ENCODE data around the gene HELZ2.
"Not testable (repeated sequence)": the region's sequence is repeated elsewhere in the genome, so short reads cannot be mapped to it uniquely, and the experiment has no call there.

HELZ2 gene

GRCh38 chr20:63578224-63579016, 4.4 kb upstream of the HELZ2 start:
- no peak for DNase-seq

DNA sequence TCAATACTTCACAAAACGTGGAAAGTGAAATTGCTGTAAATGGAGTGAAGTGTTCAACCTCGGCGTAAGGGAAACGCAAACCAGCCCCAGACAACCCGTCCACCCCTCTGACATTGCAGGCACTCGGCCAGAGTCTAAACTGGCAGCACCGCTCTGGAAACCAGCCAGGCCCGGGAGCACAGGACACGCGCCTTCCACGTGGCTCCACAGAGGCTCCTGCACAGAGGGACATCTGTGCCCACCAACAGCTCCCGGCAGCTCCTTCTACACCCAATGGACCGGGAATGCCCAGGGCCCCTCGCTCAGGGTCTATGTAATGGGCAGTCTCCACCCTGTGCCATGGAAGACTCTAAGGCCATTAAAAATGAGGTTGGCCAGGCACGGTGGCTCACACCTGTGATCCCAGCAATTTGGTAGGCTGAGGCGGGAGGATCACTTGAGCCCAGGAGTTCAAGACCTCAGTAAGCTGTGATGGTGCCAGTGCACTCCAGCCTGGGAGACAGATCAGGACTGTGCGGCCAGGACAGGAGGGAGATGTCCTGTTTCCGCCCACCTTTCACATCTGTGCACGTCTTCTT, 3.4 kb upstream of the HELZ2 start:
- no peak for DNase-seq

DNA sequence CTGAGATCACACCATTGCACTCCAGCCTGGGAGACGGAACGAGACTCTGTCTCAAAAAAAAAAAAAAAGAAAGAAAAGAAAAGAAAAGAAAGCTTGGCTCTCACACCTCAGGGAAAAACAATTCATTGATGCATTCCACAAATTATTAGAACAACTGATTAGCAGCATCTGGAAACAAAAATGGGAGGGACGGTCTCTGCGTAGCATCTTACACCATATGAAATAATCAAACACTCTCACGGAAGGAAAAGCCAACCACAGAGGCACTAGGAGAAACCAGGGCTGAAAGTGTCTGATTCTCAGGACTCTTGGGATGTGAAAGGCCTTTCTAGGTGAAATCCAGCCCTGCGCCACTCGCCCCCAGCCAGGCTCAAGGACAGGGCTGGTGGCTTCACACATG, 2.3 kb upstream of the HELZ2 start:
- no peak for DNase-seq

DNA sequence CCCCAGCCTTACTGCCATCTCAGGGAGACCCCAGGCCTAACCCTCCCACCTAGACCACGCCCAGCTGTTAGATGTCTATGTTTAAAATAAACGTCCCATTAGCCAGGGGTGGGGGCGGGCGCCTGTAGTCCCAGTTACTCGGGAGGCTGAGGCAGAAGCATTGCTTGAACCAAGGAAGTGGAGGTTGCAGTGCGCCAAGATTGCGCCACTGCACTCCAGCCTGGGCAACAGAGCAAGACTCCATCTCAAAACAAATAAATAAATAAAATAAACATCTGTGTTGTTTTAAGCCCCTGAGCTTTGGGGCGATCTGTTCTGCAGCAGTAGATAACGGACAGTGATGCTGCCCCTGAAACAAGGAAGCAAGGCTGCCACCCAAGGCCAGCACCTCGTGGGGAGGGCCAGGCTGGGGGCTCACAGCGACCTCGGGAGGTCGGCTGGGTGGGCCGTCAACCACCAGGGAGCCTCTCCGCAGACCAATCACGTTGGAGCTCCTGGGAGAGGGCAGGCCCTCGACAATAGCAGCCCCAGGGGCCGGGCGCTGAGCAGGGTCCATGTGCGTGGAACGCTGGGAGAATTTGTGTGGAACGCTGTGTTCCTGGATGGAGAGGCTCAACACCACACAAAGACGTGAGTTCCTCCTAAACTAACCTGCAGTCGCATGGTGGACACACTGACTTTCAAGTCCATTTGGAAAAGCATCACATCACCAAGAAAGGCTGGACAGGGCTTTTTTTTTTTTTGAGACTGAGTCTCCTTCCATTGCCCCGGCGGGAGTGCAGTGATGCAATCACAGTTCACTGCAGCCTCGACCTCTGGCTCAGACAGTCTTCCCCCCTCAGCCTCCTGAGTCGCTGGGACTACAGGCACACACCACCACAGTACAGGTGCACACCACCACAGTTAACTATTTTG, 1.0 kb upstream of the HELZ2 start:
- no peak for DNase-seq

DNA sequence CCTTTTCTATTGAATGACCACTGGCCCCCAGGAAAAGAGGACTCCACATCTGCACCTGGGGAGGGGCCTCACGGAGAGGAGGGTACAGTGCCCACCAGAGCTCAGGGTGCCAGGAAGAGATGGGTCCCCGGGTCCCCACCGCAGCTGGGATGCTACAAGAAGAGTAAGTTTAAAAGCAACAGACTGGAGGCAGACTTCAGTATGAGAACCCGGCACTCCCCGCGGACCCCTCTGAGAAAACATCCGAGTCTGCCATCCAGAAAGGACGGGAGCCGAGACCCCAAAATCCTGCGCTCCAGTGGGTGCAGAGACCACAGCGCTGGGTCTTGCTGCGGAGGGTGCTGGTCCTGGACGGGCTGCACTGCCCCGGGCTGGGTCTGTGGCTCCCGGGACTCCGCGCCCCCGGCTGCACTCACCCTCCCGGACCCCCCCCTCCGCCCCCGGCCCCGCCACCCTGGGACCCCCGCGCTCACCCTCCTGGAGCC, 350 bp downstream of the HELZ2 start:
- DNase-seq = no peak

DNA sequence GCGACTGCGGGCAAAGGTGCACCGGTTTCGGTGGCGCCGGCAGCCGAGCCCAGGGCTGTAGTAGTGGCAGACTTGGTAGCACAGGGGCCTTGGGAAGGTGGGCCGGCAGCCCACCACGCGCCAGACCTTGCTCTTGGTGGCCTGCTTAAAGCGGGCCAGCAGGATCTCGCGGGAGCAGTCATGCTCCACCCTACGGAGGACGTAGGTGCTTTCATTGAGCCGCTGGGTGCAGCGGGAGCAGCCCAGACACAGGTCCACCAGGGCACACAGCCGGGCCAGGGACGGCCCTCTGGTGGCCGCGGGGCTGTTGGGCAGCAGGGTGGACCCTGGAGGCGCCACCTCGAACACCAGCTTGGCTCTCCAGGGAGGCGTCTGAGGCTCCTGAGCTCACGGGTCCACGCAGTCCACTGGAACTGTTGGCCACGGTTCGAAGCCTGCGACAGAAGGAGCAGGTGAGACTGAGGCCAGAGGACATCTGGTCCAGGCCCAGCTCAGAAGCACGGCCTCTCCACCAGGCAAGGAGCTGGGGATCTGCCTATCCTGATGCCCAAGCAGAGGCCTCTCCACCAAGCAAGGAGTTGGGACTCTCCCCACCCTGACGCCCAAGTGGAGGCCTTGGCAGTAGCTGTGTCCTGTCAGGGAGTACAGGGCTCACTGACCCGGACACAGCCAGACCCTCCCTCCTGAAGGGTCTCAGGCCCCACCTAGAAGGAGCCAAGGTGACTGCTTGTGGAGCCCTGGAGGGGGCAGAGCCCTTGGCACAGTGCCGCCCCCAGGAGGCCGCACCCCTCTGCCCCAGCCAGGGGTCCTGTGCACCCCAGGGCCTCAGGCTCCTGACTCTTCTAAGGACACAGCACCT, 1.0 kb downstream of the HELZ2 start:
- no peak for DNase-seq

DNA sequence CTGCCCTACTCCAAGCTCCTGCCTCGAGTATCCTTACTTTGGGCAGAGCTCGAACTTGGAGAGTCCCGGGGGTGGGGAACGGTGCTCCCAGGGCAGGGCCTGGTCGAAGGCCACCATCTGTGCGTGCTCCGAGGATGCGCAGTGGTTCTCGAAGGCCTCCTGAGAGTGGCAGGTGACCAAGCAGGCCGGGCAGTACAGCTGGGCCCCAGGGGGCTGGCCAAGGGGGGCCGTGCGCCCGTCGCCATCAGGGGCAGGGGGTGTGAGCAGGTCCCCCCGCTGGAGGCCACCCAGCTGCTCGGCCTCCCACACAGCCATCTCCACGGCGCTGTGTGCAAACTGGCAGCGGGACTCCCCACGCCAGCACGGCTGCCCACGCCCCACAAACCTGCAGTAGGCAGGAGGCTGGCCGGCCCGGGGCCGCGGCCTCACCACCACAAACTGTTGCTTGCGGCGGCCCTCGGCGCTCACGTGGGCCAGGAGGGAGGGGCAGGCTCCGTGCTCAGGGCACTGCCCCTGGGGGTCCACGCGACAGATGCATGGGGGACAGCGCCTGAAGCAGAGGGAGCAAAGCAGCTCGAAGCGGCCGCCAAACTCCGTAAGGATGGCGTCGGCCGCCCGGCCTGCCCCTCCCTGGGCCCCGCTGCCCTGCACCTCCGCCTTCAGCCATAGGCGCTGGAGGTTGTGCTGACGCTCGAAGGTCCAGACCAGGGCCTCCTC, 1.8 kb downstream of the HELZ2 start:
- DNase-seq = no peak

GRCh38 chr20:63571087-63571478, 3.0 kb downstream of the HELZ2 start:
- DNase-seq = not testable (repeated sequence)

DNA sequence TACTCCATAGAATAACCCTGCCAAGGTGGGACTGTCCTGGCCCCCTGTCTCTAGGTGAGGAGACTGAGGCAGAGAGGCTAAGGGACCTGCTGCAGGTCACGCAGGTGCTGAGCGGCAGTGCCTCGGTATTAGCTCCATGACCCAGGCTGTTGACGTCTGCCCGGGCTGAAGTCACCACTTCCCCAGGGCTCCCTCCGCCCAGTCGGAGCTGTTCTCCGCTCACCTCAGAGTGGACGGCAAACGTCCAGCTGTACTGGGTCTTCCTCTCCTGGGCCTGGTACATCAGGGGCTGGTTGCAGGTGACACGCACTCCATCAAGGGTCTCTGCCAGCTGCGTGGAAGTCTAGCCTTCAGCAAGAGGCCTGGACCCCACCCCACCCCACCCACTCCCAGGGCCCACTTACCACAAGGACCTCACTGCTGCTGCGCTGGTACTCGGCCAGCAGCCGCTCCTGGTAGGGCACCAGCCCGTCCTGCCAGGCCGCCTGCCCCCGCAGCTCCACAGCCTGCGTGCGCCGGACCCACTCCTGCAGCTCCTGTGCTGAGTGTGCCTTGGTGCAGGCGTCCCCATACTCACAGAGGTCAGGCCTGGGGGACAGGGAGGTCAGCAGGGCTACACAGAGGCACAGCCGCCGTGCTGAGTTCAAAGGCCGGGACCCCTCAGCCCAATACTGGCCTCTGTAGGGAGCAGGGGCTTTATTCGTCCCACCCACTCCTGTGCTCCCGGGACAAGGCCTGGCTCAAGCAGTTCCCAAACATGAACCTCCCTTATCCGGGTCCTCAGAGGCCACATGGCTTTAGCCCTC, 3.6 kb downstream of the HELZ2 start:
- DNase-seq = no peak

- no peak for DNase-seq
Observed at GRCh38 chr20:63568986-63569949, 4.8 kb downstream of the HELZ2 start.

DNA sequence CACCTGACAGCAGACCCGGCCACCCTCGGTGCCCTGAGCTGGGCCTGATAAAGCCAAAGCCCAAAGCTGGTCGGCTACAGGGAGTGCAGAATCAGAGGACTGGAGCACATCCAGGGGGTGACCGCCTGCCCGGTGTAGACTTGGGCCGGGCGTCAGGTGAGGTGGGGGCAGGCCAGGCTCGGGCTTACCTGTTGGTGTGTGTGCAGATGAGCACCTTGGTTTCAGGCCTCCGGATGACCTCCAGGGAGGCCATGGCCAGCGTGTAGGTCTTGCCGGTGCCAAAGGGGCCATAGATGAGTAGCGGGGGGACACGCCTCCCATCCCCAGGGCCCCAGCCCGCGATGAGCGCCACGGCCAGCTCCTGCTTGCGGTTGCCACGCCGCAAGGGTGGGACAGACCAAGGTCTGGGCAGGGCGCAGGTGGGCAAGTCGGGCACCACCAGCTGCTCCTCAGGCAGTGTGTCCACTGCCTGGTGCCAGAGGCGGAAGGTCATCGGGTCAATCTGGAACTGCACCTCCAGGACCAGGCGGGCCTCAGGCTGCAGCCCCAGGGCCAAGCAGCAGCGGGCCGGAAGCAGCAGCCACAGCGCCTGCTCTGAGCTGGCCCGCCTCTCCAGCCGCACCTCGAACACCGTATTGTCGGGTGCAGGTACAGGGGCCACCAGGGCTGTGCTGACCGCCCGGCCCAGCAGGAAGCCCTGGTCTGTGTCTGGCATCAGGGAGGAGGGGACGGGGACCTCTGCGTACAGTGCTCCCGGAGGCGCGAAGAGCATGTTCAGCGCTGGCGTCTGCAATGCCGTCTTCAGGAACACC, 5.7 kb downstream of the HELZ2 start:
- DNase-seq = no peak

DNA sequence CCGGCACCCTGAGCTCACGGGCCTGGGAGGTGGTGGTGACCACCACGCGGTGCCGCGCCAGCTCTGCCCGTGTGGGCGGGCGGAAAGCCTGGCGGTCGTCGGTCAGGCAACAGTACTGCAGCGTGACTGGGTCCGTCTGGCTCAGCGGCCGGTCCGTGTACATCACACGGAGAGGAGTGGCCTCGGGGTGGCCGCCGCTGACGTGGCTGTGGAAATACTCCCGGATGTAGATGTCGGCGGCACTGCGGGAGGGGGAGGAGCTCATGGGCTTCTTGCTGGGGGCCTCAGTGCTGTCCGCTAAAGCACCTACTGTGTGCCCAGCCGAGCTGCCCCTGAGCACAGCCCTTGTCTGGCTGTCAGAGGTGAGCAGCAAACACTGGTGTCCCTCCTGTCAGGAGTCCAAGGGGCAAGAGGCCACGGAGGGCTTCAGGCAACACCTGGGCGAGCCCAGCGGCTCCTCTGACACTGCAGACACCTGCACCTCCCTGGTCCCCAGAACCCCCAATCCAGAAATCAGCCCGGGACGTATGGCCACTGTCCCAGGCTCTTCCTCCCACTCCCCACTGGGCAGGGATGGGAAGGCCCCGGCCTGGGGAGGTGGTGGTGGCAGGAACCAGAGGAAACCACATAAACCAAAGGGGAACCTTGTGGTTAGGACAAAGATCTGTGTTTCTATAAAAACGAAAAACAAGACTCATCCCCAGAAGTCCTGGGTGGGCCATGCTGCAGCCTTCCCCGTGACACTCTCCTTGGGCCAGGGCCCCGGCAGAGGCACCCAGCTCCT, 6.5 kb downstream of the HELZ2 start:
- DNase-seq = peak; percentile 33

DNA sequence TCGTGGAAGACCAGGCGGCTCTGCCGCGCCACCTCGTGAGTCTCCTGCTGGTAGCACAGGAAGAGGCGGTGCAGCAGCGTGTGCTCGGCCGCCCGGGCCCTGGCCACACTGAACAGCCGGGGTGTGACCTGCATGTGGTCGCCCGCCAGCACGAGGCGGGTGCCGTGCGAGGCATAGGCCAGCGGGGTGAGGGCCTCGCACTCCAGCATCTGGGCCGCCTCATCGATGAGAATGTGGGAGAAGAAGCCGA, 7.0 kb downstream of the HELZ2 start:
- no peak for DNase-seq

DNA sequence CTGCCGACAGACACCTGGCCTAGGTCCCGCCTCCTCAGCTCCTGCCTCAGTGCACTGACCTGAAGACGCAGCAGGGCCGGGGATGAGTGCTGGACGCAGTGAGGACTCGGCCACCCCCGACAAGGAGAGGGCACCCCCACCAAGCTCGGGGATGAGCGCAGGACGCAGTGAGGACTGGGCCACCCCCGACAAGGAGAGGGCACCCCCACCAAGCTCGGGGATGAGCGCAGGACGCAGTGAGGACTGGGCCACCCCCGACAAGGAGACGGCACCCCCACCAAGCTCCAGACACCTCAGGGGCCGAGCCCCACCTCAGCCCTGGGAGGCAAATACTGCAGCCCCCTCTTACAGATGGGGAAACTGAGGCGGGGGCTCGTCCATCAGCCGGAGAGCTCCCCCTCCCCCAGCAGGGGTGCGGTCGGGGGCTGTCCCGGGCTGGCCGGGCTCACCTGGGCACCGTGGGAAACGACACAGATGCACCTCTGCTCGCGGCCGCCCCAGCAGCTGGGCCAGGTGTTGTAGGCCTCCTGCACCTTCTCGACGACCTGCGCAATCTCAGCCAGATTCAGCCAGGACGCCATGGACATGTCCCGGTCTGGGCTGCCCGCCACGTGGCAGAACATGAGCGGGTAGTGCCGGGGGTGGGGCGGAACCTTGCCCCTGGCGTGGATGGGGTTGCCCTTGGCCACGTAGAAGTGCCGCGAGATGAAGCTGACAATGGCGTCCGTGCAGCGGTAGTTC, 7.5 kb downstream of the HELZ2 start:
- no peak for DNase-seq

- no peak for DNase-seq
Observed at GRCh38 chr20:63565699-63566335, 8.2 kb downstream of the HELZ2 start.

DNA sequence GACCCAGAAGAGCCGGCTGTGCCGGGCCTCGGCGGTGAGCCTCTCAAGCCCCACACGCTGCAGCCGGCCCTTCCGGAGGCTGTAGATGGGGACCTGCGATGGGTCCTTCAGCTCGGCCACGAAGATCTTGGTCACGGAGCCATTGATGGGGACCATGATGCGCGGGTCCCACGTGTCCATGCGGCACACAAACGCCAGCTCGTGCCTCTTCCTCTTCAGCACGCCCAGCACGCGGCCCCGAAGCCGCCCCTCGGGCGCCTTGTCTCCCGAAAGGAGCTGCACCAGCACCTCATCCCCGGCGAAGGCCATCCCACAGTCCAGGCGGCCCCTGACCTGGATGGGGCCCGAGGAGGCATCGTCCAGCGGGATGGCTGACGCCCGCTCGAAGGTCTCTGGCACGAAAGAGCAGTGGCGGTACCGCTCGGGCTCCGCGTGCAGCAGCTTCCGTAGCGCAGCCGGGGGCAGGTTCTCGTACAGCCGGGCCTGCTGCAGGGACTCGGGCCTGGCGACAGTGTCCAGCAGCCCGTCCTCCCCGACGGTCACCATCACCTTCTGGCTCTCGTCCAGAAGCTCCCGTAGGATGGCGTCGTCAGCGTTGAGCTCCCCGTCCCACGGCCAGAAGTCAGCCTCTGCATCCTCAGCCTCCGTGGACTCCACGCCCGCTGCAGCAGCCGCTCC, 8.9 kb downstream of the HELZ2 start:
- no peak for DNase-seq

All from activated naive CD4-positive, alpha-beta T cell treated with anti-CD3 and anti-CD28 coated beads, Interleukin-2, amount 50 U/mL, for 16 hours (primary cell).